Caco-2 (cell line): ENCODE measurements around the gene SAFB2. TPM values are rescaled to one million over a fixed set of nuclear protein-coding genes. Genes with fewer than 3 reads are reported as not detected.
"Not testable (repeated sequence)": the region's sequence is repeated elsewhere in the genome, so short reads cannot be mapped to it uniquely, and the experiment has no call there.

Experiments used
- BruUV-seq: library from RNA; stranded (reverse); fragments of 400-500 nt; replicated peaks from 2 replicates; lab custom pipeline; 2021; lab: Mats Ljungman, UMichigan
- CTCF ChIA-PET: fragments of 300-600 bp; sonication (Branson Sonifier 250); formaldehyde crosslinking; loops from one replicate; lab custom pipeline; 2022; ENCODE audit warnings: antibody characterized with exemption; lab: Charles Lee
- POLR2A ChIA-PET: fragments of 300-600 bp; sonication (Branson Sonifier 250); formaldehyde crosslinking; loops from one replicate; lab custom pipeline; 2022; ENCODE audit warnings: antibody characterized with exemption; lab: Charles Lee
- DNase-seq, 2 experiments: peaks; one replicate each; pipeline versions ENCODE4 v3.0.0 to v3.0.0-alpha.2; 2020 to 2022
- H3K27me3 ChIP-seq: replicated peaks from 2 replicates; pipeline ENCODE4 v1.6.0; 2011; ENCODE audit warnings: low read length; ENCODE audit not compliant: control insufficient read depth, insufficient read depth
- H3K36me3 ChIP-seq: 2 replicates; pipeline ENCODE4 v1.5.1; 2011; ENCODE audit warnings: low read length; ENCODE audit not compliant: control insufficient read depth, insufficient read depth
- H3K4me1 ChIP-seq: fragments of 250-450 bp; sonication (Bioruptor Pico); 2 replicates; pipeline ENCODE4 v1.5.1; 2020; ENCODE audit warnings: mild to moderate bottlenecking
- H3K4me3 ChIP-seq: 2 replicates; pipeline ENCODE4 v1.5.1; 2011; ENCODE audit warnings: low read depth, mild to moderate bottlenecking, control low read depth, low read length
- H3K9me3 ChIP-seq: fragments of 250-450 bp; sonication (Bioruptor Pico); 2 replicates; pipeline ENCODE4 v1.5.1; 2020; ENCODE audit warnings: mild to moderate bottlenecking, moderate library complexity
- H3K27ac Mint-ChIP-seq: one replicate; pipeline ENCODE4 v1.8.0; 2022; ENCODE audit warnings: mixed read lengths; ENCODE audit not compliant: unreplicated experiment
- H3K27me3 Mint-ChIP-seq: one replicate; pipeline ENCODE4 v1.8.0; 2022; ENCODE audit warnings: mixed read lengths; ENCODE audit not compliant: insufficient read depth, unreplicated experiment
- H3K36me3 Mint-ChIP-seq: one replicate; pipeline ENCODE4 v1.8.0; 2022; ENCODE audit warnings: mild to moderate bottlenecking, mixed read lengths; ENCODE audit not compliant: insufficient read depth, unreplicated experiment
- H3K4me1 Mint-ChIP-seq: one replicate; pipeline ENCODE4 v1.8.0; 2022; ENCODE audit warnings: low read depth, mixed read lengths; ENCODE audit not compliant: unreplicated experiment
- H3K4me3 Mint-ChIP-seq: one replicate; pipeline ENCODE4 v1.8.0; 2022; ENCODE audit warnings: mild to moderate bottlenecking, moderate library complexity, mixed read lengths; ENCODE audit not compliant: unreplicated experiment
- H3K9me3 Mint-ChIP-seq: one replicate; pipeline ENCODE4 v1.8.0; 2022; ENCODE audit warnings: mixed read lengths; ENCODE audit not compliant: unreplicated experiment
- intact Hi-C: fragments of 100-400 bp; cut with micrococcal nuclease; formaldehyde crosslinking; loops from one replicate; pipeline ENCODE4 v1.10.0; 2022; ENCODE audit not compliant: unreplicated experiment
- total RNA-seq: library from RNA; stranded (reverse); gene quantifications from 2 replicates; pipeline ENCODE4 v1.2.3, GENCODE V29; 2022
- TF ChIP-seq, protein P1 (sequence below), 2 experiments: fragments of 200-600 bp in 1 of 2; IDR thresholded peaks; 1 replicate in 1 of 2; 2 replicates in 1 of 2; pipeline versions ENCODE4 v1.5.1 to v1.8.0; 2011 to 2022; ENCODE audit warnings: antibody characterized with exemption in 1 of 2, control low read depth in 1 of 2, inconsistent platforms in 1 of 2, low read depth in 1 of 2, low read length in 1 of 2, mild to moderate bottlenecking in 1 of 2, moderate library complexity in 1 of 2; ENCODE audit not compliant: insufficient read depth in 1 of 2, severe bottlenecking in 1 of 2, unreplicated experiment in 1 of 2

The SAFB2 gene
- total RNA-seq, 1 experiment from 2014 or later: 81.3 TPM

DNA sequence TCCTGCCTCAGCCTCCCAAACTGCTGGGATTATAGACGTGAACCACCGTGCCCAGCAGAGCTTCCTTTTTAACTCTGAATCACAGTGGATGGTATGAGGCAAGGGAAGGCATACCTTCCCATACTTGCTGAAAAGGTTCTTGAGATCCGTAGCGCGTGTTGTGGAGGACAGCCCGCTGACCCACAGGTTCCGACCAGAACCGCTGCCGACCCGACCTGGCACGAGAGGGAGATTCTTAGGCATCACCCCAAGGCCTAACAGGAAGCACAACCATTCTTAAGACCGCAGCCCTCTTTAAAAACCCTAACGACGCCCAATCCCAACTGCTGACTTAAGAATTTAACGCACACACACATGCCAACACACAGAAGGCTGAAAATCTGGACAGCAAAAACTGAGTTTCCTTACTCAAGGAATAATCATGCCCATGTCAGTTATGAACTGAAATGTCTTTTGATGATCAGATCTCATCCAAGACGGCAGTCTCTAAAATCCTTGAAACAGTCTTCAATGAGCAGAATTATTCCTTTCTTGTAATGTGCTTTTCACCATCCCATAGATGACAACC, 12.6 kb downstream of the SAFB2 start:
- ChIA-PET POLR2A (no interaction called here), CTCF (no interaction called here)
- H3K4me3 ChIP-seq: no peak overlapping the region
- H3K27me3 Mint-ChIP-seq: no peaks in the 10 kb centered on the region
- H3K9me3 ChIP-seq: no peaks in the 10 kb centered on the region
- no peak overlapping the region for H3K4me3 Mint-ChIP-seq
- no peaks in the 10 kb centered on the region for H3K9me3 Mint-ChIP-seq
- H3K36me3 ChIP-seq: peaks cover 2% of the 10 kb centered on the region; the same call in 1 of the 2 replicates
- peaks cover 82% of the 10 kb centered on the region for H3K36me3 Mint-ChIP-seq
- intact Hi-C loops: no loop called here
- H3K27ac Mint-ChIP-seq: no peak overlapping the region
- H3K4me1 ChIP-seq: no peaks in the 10 kb centered on the region
- TSS peak; percentile 7 for BruUV-seq
- H3K4me1 Mint-ChIP-seq: no peaks in the 10 kb centered on the region
- no peaks in the 10 kb centered on the region for H3K27me3 ChIP-seq
- TF ChIP-seq, protein P1, sequence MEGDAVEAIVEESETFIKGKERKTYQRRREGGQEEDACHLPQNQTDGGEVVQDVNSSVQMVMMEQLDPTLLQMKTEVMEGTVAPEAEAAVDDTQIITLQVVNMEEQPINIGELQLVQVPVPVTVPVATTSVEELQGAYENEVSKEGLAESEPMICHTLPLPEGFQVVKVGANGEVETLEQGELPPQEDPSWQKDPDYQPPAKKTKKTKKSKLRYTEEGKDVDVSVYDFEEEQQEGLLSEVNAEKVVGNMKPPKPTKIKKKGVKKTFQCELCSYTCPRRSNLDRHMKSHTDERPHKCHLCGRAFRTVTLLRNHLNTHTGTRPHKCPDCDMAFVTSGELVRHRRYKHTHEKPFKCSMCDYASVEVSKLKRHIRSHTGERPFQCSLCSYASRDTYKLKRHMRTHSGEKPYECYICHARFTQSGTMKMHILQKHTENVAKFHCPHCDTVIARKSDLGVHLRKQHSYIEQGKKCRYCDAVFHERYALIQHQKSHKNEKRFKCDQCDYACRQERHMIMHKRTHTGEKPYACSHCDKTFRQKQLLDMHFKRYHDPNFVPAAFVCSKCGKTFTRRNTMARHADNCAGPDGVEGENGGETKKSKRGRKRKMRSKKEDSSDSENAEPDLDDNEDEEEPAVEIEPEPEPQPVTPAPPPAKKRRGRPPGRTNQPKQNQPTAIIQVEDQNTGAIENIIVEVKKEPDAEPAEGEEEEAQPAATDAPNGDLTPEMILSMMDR (IDR thresholded peaks at IDR 0.05; ENCODE audit: insufficient read depth in 1 of 2, low read depth in 1 of 2, low read length in 1 of 2, severe bottlenecking in 1 of 2, unreplicated experiment in 1 of 2): no peak
- DNase-seq: no peak

DNA sequence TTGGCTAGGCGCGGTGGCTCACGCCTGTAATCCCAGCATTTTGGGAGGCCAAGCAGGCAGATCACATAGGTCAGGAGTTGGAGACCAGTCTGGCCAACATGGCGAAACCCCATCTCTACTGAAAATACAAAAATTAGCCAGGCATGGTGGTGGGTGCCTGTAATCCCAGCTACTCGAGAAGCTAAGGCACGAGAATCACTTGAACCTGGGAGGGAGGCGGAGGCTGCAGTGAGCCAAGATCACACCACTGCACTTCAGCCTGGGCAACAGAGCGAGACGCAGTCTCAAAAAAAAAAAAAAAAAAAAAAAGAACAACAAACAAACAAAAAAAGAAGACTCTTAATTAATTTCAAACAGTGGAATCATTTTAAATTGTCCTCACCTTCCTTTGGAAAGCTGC, 13.8 kb downstream of the SAFB2 start:
- POLR2A ChIA-PET, H3K4me3 Mint-ChIP-seq, H3K36me3 ChIP-seq, H3K27ac Mint-ChIP-seq, H3K4me3 ChIP-seq, H3K4me1 ChIP-seq, CTCF ChIA-PET, H3K4me1 Mint-ChIP-seq, H3K9me3 ChIP-seq, DNase-seq, intact Hi-C loops, H3K27me3 ChIP-seq, H3K27me3 Mint-ChIP-seq, BruUV-seq, H3K9me3 Mint-ChIP-seq: not testable (repeated sequence)
- H3K36me3 Mint-ChIP-seq: peaks cover 82% of the 10 kb centered on the region

DNA sequence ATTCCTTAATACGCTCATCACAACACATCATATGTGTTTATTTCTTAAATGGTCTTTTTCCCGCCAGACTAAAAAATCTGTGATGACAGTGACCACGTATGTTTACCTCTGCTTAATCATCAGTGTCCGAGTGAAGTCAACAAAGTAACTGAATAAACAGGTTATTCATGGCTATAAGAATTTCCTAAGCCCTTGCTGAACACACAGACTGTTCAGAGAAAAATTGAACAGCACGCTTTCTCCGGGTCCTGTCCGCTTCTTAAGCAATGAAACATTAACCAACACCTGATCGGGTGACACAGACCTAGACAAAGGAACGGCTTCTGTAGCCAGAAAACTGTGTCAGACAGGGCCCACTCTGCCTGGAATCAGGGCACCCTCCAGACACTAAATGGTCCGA, 14.3 kb downstream of the SAFB2 start:
- ChIA-PET POLR2A (no interaction called here), CTCF (no interaction called here)
- H3K27me3 ChIP-seq: no peaks in the 10 kb centered on the region
- H3K4me3 ChIP-seq: no peak overlapping the region
- Mint-ChIP-seq H3K9me3 (no peaks in the 10 kb centered on the region), H3K27me3 (no peaks in the 10 kb centered on the region), H3K27ac (no peak overlapping the region), H3K4me1 (no peaks in the 10 kb centered on the region), H3K36me3 (peaks cover 82% of the 10 kb centered on the region), H3K4me3 (no peak overlapping the region)
- BruUV-seq: no TSS peak
- no peak for DNase-seq
- TF ChIP-seq, protein P1 (IDR thresholded peaks at IDR 0.05; ENCODE audit: insufficient read depth in 1 of 2, low read depth in 1 of 2, low read length in 1 of 2, severe bottlenecking in 1 of 2, unreplicated experiment in 1 of 2): no peak
- H3K36me3 ChIP-seq: no peaks in the 10 kb centered on the region
- intact Hi-C loops: no loop called here
- H3K9me3 ChIP-seq: no peaks in the 10 kb centered on the region
- no peaks in the 10 kb centered on the region for H3K4me1 ChIP-seq
